Activated naive CD8-positive, alpha-beta T cell treated with anti-CD3 and anti-CD28 coated beads, Interleukin-2, amount 50 U/mL, for 16 hours (primary cell): Measurements from ENCODE around the gene SUN5.
A peak's percentile ranks its signal among the peaks of the same experiment; 100 is the strongest.
"Not testable (repeated sequence)": the region's sequence is repeated elsewhere in the genome, so short reads cannot be mapped to it uniquely, and the experiment has no call there.

Source experiments
- DNase-seq: peaks from one replicate; pipeline ENCODE4 v3.0.0-alpha.2; 2020; ENCODE audit warnings: low read depth, low spot score

SUN5 gene

GRCh38 chr20:32977281-32978008, 26.8 kb downstream of the SUN5 start:
- DNase-seq = no peak

- no peak for DNase-seq
These were observed 27.5 kb downstream of the SUN5 start for GRCh38 chr20:32976746-32977145.

- no peak for DNase-seq
These were observed 28.2 kb downstream of the SUN5 start for GRCh38 chr20:32975698-32976674.

DNA sequence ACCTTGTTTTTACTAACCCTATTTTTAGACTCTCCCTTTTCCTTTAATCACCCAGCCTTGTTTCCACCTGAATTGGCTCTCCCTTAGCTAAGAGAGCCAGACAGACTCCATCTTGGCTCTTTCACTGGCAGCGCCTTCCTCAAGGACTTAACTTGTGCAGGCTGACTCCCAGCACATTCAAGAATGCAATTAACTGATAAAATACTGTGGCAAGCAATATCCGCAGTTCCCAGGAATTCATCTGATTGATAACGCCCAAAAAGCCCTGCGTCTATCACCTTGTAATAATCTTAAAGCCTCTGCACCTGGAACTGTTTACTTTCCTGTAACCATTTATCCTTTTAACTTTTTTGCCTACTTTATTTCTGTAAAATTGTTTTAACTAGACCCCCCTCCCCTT, 29.1 kb downstream of the SUN5 start:
- DNase-seq = not testable (repeated sequence)

DNA sequence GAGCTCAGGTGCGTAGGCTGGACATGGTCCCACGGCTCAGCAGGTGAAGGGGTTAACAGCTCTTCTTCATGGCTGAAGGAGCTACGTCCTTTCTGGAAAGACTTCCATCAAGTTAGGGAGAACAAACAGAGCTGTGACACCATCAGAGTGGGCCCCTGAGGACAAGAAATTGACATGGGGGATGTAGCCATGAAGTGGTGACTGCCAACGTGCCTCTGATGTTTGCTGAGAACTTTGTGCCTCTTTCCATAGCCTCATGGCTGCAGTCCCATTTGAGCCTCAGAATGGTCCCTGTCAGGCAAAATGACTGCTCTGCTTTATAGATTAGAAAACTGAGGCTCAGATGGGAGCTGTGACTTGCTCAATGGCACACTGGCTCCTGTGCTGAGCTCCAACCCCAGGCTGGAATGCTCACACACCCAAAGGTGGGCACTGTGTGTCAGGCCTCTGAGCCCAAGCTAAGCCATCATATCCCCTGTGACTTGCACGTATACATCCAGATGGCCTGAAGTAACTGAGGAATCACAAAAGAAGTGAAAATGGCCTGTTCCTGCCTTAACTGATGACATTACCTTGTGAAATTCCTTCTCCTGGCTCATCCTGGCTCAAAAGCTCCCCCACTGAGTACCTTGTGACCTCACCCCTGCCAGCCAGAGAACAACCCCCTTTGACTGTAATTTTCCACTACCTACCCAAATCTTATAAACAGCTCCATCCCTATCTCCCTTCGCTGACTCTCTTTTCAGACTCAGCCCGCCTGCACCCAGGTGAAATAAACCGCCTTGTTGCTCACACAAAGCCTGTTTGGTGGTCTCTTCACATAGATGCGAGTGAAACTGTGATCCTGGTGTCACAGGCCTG, 29.8 kb downstream of the SUN5 start:
- DNase-seq = not testable (repeated sequence)

- no peak for DNase-seq
These were observed 31.0 kb downstream of the SUN5 start for GRCh38 chr20:32973077-32973717.

DNA sequence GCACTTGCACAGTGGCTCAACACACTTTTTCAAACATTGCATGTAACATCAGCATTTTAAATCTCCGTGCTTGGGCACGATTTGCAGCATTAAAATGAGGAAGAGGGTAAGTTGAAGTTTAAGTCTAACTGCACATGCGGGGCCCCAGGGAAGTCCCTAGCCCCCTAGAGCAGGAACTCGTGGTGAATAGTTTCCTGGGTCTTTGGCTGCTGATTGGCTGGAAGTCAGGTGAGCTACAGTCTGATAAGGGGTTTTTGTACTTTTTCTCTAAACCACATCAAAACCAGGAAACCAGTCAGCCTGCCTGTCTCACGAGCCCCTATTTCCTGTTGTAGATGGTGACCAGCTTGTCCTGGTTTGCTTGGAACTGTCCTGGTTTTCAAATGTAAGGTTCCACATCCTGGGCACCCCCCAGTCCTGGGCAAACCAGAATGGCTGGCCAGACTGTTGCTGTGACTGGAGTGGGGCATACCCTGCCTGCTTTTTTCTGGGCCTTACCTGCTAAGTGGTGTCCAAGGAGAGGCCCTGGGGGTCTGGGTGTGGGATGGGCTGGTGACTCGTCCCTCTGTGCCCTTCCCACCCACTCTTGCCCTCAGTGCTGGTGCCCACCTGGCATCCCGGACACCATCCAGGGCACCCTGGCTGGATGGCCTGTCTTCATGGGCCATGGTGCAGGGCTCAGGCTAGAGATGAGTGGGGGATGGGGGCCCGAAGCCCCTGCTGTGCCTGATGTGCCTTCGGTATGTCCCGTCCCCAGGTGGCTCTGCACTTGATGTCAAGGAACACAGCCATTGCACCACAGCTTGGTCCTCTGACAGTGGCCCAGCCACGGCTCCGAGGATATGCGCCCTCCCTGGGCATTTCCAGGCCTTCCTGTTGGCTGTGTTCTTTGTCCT, 31.8 kb downstream of the SUN5 start:
- peak; percentile 49 for DNase-seq

DNA sequence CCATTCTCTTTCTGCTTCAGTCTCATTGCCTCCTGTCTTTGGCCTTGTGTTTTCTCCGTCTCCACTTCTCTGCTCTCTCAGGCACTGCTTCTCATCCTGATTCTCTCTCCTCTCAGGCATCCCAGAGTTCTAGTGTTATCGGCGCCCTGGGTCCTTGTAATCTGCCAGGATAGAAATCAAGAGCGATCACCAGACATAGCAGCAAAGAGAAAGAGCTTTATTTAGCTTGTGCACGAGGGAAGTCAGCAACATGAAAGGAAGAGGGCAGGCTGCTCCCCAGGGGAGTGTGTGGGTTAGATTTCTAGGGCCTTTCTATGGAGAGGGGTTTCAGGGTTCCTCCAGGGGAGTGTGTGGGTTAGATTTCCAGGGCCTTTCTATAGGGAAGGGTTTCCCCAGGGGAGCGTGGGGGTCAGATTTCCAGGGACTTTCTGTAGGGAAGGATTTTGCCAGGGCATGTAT, 32.5 kb downstream of the SUN5 start:
- no peak for DNase-seq

GRCh38 chr20:32970973-32971300, 33.3 kb downstream of the SUN5 start:
- no peak for DNase-seq

- no peak for DNase-seq
These were observed 33.9 kb downstream of the SUN5 start for GRCh38 chr20:32970115-32970972.

- no peak for DNase-seq
These were observed 34.7 kb downstream of the SUN5 start for GRCh38 chr20:32969356-32970114.

- DNase-seq = no peak
These were observed 35.6 kb downstream of the SUN5 start for GRCh38 chr20:32968478-32969241.

DNA sequence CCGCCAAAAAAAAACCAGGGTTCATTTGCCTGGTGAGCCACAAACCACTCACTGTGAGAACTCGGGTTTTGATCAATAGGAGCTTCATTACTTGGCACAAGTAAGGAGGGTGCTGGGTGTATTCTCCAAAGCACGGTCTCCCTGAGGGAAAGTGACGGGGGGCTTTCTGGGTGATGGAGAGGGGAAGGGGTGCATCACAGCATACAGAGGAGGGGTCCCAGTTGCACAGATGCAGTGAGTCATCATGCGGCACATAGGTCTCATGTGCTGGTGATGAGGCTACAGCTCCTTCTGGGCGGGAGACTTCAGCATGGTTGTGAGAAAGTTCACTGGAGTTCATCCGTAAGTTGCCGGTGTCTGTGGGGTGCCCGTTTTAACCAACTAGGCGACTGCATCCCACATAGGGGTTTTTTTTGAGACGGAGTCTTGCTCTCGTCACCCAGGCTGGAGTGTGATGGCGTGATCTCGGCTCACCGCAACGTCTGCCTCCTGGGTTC, 36.2 kb downstream of the SUN5 start:
- no peak for DNase-seq

DNA sequence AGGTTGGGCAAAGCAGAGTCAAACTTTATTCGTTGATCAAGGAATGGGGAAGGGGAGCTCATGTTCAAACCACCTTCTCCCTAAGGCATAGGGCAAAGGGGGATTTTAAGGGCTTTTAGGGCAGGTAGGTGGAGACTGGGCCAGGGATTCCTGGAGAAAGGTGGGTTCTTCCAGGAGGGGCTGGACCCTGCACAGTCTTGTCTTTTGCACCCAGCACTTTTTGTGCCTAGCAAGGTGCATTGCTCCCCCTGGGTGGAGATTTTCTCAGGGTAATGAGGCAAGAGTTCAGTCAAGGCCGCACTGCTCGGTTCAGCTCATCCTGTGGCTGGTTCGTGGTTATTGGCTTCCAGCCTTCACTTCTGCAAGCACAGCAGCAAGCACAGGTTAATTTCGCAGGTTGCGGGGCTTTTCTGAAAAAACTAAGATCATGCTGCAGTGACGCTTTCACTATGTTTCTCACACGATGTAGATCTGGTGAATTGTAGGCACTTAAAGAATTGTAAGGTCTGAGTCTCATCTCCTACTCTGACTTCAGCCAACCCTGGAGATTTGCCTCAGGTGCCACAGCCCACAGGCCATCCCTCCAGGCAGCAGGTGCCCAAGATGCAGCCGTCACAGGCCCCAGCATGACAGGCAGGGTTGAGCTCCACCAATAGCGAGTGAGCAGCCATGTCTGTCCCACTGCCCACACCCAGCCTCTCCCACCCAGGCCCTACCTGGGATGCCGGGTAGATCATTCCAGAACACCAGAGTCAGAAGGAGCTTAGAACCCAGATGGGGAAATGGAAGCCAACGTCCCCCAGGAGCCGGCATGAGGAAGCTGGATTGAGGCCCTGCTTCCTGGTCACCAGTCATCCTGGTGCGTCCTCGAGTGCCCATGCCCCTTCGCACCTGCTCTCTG, 37.1 kb downstream of the SUN5 start:
- DNase-seq = no peak

DNA sequence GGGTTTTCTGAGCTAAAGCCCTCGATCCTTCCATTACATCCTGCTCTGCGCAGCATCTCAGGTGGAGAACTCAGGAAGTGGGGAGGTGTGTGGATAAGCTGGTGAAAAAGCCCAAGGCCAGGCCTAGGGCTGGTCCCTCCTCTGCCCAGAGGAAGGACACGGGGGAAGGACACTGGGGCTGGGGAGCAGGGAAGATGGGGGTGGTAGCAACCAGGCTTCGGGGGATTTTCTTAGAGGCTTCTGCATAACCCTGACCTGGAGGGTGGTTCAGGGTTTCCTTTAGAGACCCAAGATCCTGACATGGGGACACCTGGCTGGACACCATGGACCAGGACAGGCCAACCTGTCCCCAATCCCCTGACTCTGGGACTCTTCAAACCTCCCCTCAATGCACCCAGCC, 37.9 kb downstream of the SUN5 start:
- DNase-seq = no peak

DNA sequence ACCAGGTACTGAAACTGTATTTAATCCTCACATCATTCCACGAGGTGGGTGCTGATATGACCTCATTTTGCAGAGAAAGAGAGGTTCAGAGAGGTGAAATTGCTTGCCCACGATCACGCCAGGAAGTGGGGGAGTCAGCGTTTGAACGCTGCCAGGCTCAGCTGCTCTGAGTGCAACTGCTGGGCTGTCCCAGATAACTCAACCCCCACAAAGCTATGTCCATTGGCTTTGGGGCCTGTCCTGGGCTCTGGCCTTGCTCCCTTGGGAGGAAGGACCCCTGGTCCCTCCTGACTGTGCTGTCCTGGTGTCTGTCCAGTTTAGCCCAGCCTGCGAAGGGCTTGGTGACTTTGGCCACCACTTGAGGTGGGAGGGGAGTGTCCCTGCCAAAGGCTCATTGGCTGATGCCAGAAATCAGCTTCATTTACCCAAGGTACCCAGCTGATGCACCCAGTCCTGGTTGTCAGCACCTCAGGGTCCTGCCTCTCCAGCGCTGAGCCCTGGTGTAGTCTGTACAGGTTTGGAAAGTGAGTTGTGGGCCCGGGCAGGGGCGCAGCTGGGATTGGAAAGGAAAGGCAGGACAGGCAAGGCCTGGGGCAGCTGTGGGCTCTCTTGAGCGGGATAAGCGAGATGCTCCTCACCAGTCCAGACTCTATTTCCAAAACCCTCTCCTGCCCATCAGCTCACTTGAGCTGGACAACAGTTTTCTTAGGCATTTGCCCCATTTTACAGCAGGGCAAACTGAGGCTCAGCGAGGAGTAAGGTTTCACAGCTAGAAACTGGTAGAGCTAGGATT, 38.5 kb downstream of the SUN5 start:
- no peak for DNase-seq
